Raji (cell line): ENCODE measurements around the gene PHACTR3.

Source experiments
- POLR2A ChIP-seq: IDR thresholded peaks from 2 replicates; pipeline ENCODE4 v1.6.1; 2011; ENCODE audit warnings: low read depth, low read length, control low read depth; ENCODE audit not compliant: insufficient read depth

The PHACTR3 gene

DNA sequence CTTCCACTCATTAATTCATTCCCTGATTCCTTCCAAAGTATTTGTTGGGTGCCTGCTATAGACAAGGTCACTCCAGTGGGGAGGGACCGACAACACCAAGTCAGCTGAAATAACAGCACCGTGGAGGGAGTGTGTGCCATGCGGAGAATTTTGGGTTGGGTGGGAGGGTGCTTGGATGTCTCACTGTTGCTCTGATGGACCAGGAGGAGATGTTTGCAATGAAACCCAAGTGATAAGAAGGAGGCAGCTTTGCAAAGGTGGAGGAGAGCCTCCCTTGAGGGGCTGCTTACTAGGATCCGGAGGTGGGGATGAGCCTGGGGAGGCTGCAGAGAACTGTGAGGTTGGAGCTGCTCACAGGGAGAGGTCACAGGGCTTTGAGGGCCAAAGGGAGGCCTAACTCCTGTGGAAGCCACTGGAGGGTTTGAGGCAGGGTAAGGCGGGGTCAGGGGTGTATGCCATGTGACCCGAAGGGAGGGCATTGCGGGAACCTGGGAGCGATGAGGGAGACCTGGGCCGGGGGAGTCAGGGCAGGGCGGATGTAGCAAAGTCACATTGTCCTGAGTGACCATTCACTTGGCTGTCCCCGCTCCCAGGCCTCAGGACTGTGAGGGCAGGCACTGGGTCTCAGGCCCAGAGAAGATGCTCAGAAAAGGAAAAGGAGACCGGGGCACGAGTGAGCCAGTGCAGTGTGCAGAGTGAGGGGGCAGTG is 124.5 kb downstream of the PHACTR3 start:
- TF ChIP-seq POLR2A, result no peak

- TF ChIP-seq POLR2A, result no peak
Observed at GRCh38 chr20:59729506-59729905, 125.2 kb downstream of the PHACTR3 start.

DNA sequence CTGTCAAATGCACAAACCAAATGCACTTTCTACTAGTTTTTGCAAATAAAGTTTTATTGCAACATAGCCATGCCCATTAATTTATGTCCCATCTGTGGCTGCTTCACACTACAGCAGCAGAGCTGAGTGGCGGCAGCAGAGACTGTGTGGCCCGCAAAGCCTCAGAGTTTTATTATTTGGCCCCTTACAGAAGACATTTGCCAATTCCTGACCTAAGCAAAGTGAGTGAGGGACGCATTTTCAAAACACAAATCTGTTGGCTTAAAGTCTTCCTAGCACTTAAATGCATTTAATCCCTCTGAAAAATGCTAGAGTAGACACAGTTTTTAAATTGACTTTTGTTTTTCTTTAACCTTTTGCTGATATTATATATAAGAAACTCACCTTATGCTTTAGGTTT is 126.4 kb downstream of the PHACTR3 start:
- no peak for TF ChIP-seq POLR2A

GRCh38 chr20:59731376-59731775 is 127.0 kb downstream of the PHACTR3 start:
- no peak for TF ChIP-seq POLR2A

DNA sequence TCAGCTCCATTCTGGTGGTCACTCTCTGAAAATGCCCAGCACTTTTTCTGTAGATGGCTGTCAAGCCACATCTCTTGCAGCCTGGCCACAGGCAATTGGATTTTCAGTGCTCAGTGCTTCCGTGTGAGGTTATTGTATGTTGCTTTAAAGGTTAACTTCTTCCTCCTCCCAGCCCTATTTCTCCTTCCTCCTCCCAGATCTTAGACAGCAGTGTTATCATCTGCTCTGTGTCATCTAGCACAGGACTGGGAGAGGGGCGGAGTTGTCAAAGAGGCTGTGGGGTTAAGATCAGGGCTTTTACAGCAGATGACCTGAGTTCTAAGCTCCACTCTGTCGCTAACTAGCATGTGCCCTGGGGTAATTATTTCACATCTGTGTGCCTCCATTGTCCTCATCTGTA is 129.0 kb downstream of the PHACTR3 start:
- TF ChIP-seq POLR2A, result no peak

GRCh38 chr20:59735486-59735885 is 131.1 kb downstream of the PHACTR3 start:
- no peak for TF ChIP-seq POLR2A

- TF ChIP-seq POLR2A, result no peak
Observed at GRCh38 chr20:59735917-59736316, 131.6 kb downstream of the PHACTR3 start.

GRCh38 chr20:59736366-59736765 is 132.0 kb downstream of the PHACTR3 start:
- no peak for TF ChIP-seq POLR2A

DNA sequence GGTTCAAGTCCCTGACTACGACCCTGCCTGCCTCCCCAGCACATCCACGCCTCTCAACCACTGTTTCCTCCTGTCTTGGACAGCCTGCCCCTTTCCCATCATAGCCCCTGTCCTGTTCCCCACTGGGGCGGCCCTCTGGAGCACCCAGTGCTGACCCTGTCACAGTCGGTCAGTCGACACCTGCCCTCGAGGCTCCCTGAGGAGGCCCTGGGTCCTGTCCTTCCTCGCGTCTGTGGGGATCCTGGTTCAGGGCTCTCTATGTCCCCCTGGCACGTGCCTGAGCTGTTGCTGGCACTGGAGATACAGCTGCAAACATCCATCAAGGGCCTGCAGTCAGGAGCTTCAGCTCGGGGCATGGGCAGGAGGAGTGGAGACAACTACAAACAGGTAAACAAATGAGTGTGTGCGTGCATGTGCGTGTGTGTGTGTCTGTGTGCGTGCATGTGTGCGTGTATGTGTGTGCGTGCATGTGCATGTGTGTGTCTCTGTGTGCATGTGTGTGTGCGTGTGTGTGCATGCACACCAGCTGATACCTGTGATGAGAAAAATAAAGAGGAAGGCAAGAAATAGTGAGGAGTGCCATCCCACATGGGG is 132.8 kb downstream of the PHACTR3 start:
- no peak for TF ChIP-seq POLR2A

- no peak for TF ChIP-seq POLR2A
Observed at GRCh38 chr20:59737816-59738215, 133.5 kb downstream of the PHACTR3 start.

- TF ChIP-seq POLR2A, result no peak
Observed at GRCh38 chr20:59738851-59739250, 134.5 kb downstream of the PHACTR3 start.

GRCh38 chr20:59740621-59741020 is 136.3 kb downstream of the PHACTR3 start:
- TF ChIP-seq POLR2A, result no peak

- TF ChIP-seq POLR2A, result no peak
Observed at GRCh38 chr20:59741073-59741472, 136.7 kb downstream of the PHACTR3 start.

GRCh38 chr20:59742351-59743095 is 138.2 kb downstream of the PHACTR3 start:
- no peak for TF ChIP-seq POLR2A

GRCh38 chr20:59743308-59743707 is 139.0 kb downstream of the PHACTR3 start:
- TF ChIP-seq POLR2A, result no peak

DNA sequence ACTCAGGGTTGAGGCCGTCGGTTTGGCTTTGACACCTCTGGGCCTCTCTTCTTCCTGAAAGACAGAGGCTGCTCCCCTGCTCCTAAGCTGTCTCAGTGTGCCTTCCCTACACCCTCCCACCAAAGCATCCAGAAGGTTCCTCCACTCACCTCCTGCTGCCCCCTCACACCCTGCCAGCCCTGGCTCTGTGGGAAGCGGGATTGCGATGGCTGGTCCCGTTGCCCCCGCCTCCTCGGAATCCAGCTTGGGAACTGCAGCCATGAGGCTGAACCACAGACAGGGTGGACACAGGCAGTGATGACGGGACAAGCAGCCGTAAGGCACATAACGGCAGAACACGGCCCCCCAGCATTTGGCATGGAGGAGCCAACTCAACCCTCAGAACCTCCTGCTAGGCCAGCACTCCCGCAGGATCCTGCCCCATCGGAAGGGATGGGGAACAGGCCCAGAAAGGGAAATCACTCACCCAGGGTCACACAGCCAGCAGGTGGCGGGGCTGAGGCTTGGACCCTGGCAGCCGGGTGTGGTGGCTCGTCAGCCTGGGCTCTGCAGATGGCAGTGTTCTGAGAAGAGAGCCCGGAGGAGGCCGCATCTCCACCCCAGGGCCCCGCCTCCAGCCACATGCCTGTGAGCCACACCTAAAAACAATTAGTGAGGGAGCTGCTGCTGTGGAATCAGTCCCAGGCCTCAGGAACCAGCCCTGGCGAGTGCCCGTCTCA is 139.6 kb downstream of the PHACTR3 start:
- TF ChIP-seq POLR2A, result no peak

GRCh38 chr20:59744756-59745155 is 140.4 kb downstream of the PHACTR3 start:
- TF ChIP-seq POLR2A, result no peak
